CD4-positive, CD25-positive, alpha-beta regulatory T cell (primary cell): ENCODE results near the gene TBATA. TPM values are rescaled to one million over a fixed set of nuclear protein-coding genes. Genes with fewer than 3 reads are reported as not detected.

Experiments used
- ATAC-seq, 2 donors: fragments of 150-1000 bp; cut with Tn5 transposase; one replicate each; pipeline ENCODE4 v1.10.0; 2021; ENCODE audit warnings: low read depth in 2 of 2, moderate number of reproducible peaks in 2 of 2, moderate library complexity in 1 of 2
- DNase-seq, 3 donors: peaks; one replicate each; pipeline versions ENCODE4 v3.0.0 to v3.0.0-alpha.2; 2012 to 2022; ENCODE audit warnings: mixed read lengths in 1 of 3
- H3K27ac ChIP-seq: one replicate; pipeline ENCODE4 v1.7.0; 2013; ENCODE audit warnings: mild to moderate bottlenecking, low read length; ENCODE audit not compliant: insufficient read depth, poor library complexity, severe bottlenecking
- H3K27me3 ChIP-seq: one replicate; pipeline ENCODE4 v1.7.0; 2013; ENCODE audit warnings: low read length; ENCODE audit not compliant: control insufficient read depth, insufficient read depth
- H3K36me3 ChIP-seq: one replicate; pipeline ENCODE4 v1.7.0; 2013; ENCODE audit warnings: mild to moderate bottlenecking, low read length, moderate library complexity; ENCODE audit not compliant: control insufficient read depth, insufficient read depth
- H3K4me1 ChIP-seq: 2 replicates; pipeline ENCODE4 v1.7.0; 2013; ENCODE audit warnings: mild to moderate bottlenecking, low read length; ENCODE audit not compliant: insufficient read depth, control insufficient read depth, poor library complexity, severe bottlenecking
- H3K4me3 ChIP-seq: one replicate; pipeline ENCODE4 v1.7.0; 2013; ENCODE audit warnings: low read depth, mild to moderate bottlenecking, low read length, moderate library complexity
- H3K9me3 ChIP-seq, 2 experiments: 1 replicate in 1 of 2; 2 replicates in 1 of 2; pipeline ENCODE4 v1.7.0; 2013; ENCODE audit warnings: low read length in 2 of 2, mild to moderate bottlenecking in 1 of 2, moderate library complexity in 1 of 2; ENCODE audit not compliant: control insufficient read depth in 2 of 2
- H3K27ac Mint-ChIP-seq, 3 donors: one replicate each; pipeline ENCODE4 v1.8.0; 2020 to 2022; ENCODE audit warnings: mild to moderate bottlenecking in 3 of 3, mixed read lengths in 3 of 3, moderate library complexity in 2 of 3
- H3K27me3 Mint-ChIP-seq: one replicate; pipeline ENCODE4 v1.8.0; 2022; ENCODE audit warnings: mild to moderate bottlenecking, mixed read lengths
- H3K36me3 Mint-ChIP-seq: one replicate; pipeline ENCODE4 v1.8.0; 2020; ENCODE audit warnings: mixed read lengths
- H3K4me1 Mint-ChIP-seq, 4 donors: one replicate each; pipeline ENCODE4 v1.8.0; 2020 to 2022; ENCODE audit warnings: mixed read lengths in 4 of 4, mild to moderate bottlenecking in 1 of 4
- H3K4me3 Mint-ChIP-seq, 4 donors: one replicate each; pipeline ENCODE4 v1.8.0; 2020 to 2022; ENCODE audit warnings: mild to moderate bottlenecking in 4 of 4, mixed read lengths in 4 of 4, moderate library complexity in 3 of 4
- H3K9me3 Mint-ChIP-seq, 7 donors: one replicate each; pipeline ENCODE4 v1.8.0; 2020 to 2022; ENCODE audit warnings: mixed read lengths in 7 of 7, mild to moderate bottlenecking in 3 of 7, moderate library complexity in 2 of 7
- polyA plus RNA-seq, 4 donors: library from polyadenylated mRNA; unstranded; fragments of 300-500 nt; fragmentation: Illumina TruSeq; gene quantifications; one replicate each; pipeline ENCODE4 v1.2.3, GENCODE V29; 2021
- total RNA-seq: library from RNA; stranded (reverse); gene quantifications from one replicate; pipeline ENCODE4 v1.2.3, GENCODE V29; 2022

TBATA gene
- total and polyA plus RNA-seq, 5 donors from 2014 or later, result not detected

- Histone ChIP-seq H3K36me3 (no peaks in the 10 kb centered on the region), H3K4me3 (no peak overlapping the region), H3K27ac (no peak overlapping the region), H3K9me3 (no peaks in the 10 kb centered on the region), H3K4me1 (no peaks in the 10 kb centered on the region), H3K27me3 (no peaks in the 10 kb centered on the region)
- Mint-ChIP-seq H3K4me1 (peaks cover 0 to 6% (median 2%) of the 10 kb centered on the region in 4 donors), H3K27me3 (peaks cover 9% of the 10 kb centered on the region), H3K9me3 (peaks cover 0 to 5% (median 1%) of the 10 kb centered on the region in 7 donors), H3K4me3 (no peak overlapping the region), H3K27ac (no peak overlapping the region), H3K36me3 (no peaks in the 10 kb centered on the region)
- ATAC-seq (no peak), DNase-seq (no peak)
Measured at GRCh38 chr10:70761031-70761601, 24.1 kb downstream of the TBATA start.

GRCh38 chr10:70760271-70760787 lies 24.8 kb downstream of the TBATA start:
- no peak overlapping the region for H3K27ac Mint-ChIP-seq
- peaks cover 0 to 6% (median 2%) of the 10 kb centered on the region in 4 donors for H3K4me1 Mint-ChIP-seq
- no peaks in the 10 kb centered on the region for H3K36me3 Mint-ChIP-seq
- H3K4me3 Mint-ChIP-seq, result no peak overlapping the region
- H3K4me1 ChIP-seq, result no peaks in the 10 kb centered on the region
- ATAC-seq, result no peak
- H3K9me3 Mint-ChIP-seq, result peaks cover 0 to 4% (median 1%) of the 10 kb centered on the region in 7 donors
- H3K9me3 ChIP-seq, result no peaks in the 10 kb centered on the region
- H3K4me3 ChIP-seq, result no peak overlapping the region
- H3K27me3 ChIP-seq, result no peaks in the 10 kb centered on the region
- no peak overlapping the region for H3K27ac ChIP-seq
- no peak for DNase-seq
- H3K27me3 Mint-ChIP-seq, result peaks cover 10% of the 10 kb centered on the region
- H3K36me3 ChIP-seq, result no peaks in the 10 kb centered on the region

GRCh38 chr10:70759781-70760180 lies 25.4 kb downstream of the TBATA start:
- Histone ChIP-seq H3K4me3 (no peak overlapping the region), H3K9me3 (no peaks in the 10 kb centered on the region), H3K4me1 (no peaks in the 10 kb centered on the region), H3K27me3 (no peaks in the 10 kb centered on the region), H3K27ac (no peak overlapping the region), H3K36me3 (no peaks in the 10 kb centered on the region)
- DNase-seq (no peak), ATAC-seq (no peak)
- no peaks in the 10 kb centered on the region for H3K36me3 Mint-ChIP-seq
- no peak overlapping the region for H3K4me3 Mint-ChIP-seq
- no peak overlapping the region for H3K27ac Mint-ChIP-seq
- H3K27me3 Mint-ChIP-seq, result peaks cover 6% of the 10 kb centered on the region
- peaks cover 0 to 1% (median 0%) of the 10 kb centered on the region in 7 donors for H3K9me3 Mint-ChIP-seq
- H3K4me1 Mint-ChIP-seq, result peaks cover 0 to 6% (median 2%) of the 10 kb centered on the region in 4 donors

GRCh38 chr10:70758757-70759514 lies 26.2 kb downstream of the TBATA start:
- Histone ChIP-seq H3K27ac (no peak overlapping the region), H3K4me1 (no peaks in the 10 kb centered on the region), H3K4me3 (no peak overlapping the region), H3K27me3 (no peaks in the 10 kb centered on the region), H3K9me3 (no peaks in the 10 kb centered on the region), H3K36me3 (no peaks in the 10 kb centered on the region)
- Mint-ChIP-seq H3K36me3 (no peaks in the 10 kb centered on the region), H3K27me3 (peaks cover 6% of the 10 kb centered on the region), H3K27ac (no peak overlapping the region), H3K4me3 (no peak overlapping the region), H3K4me1 (peaks cover 0 to 6% (median 2%) of the 10 kb centered on the region in 4 donors), H3K9me3 (peaks cover 0 to 1% (median 0%) of the 10 kb centered on the region in 7 donors)
- ATAC-seq (peak in 1 of 2 donors; percentile 47), DNase-seq (peak; percentile 33 to 70 (median 43))

- H3K4me1 Mint-ChIP-seq, result peaks cover 0 to 6% (median 2%) of the 10 kb centered on the region in 4 donors
- no peaks in the 10 kb centered on the region for H3K36me3 Mint-ChIP-seq
- no peak overlapping the region for H3K4me3 ChIP-seq
- H3K9me3 Mint-ChIP-seq, result no peaks in the 10 kb centered on the region
- ATAC-seq (no peak), DNase-seq (no peak)
- H3K27ac Mint-ChIP-seq, result no peak overlapping the region
- no peak overlapping the region for H3K4me3 Mint-ChIP-seq
- H3K27ac ChIP-seq, result no peak overlapping the region
- no peaks in the 10 kb centered on the region for H3K4me1 ChIP-seq
- no peaks in the 10 kb centered on the region for H3K27me3 ChIP-seq
- H3K36me3 ChIP-seq, result no peaks in the 10 kb centered on the region
- H3K27me3 Mint-ChIP-seq, result peaks cover 6% of the 10 kb centered on the region
- no peaks in the 10 kb centered on the region for H3K9me3 ChIP-seq
Measured at GRCh38 chr10:70757856-70758255, 27.3 kb downstream of the TBATA start.

GRCh38 chr10:70756700-70757360 lies 28.3 kb downstream of the TBATA start:
- Histone ChIP-seq H3K27me3 (no peaks in the 10 kb centered on the region), H3K4me1 (no peaks in the 10 kb centered on the region), H3K9me3 (no peaks in the 10 kb centered on the region), H3K4me3 (no peak overlapping the region), H3K36me3 (no peaks in the 10 kb centered on the region), H3K27ac (no peak overlapping the region)
- H3K36me3 Mint-ChIP-seq, result no peaks in the 10 kb centered on the region
- no peak overlapping the region for H3K27ac Mint-ChIP-seq
- peaks cover 0 to 6% (median 2%) of the 10 kb centered on the region in 4 donors for H3K4me1 Mint-ChIP-seq
- ATAC-seq (no peak), DNase-seq (no peak)
- H3K27me3 Mint-ChIP-seq, result peaks cover 6% of the 10 kb centered on the region
- H3K4me3 Mint-ChIP-seq, result no peak overlapping the region
- H3K9me3 Mint-ChIP-seq, result no peaks in the 10 kb centered on the region

GRCh38 chr10:70753841-70754621 lies 31.1 kb downstream of the TBATA start:
- no peak overlapping the region for H3K4me3 ChIP-seq
- no peaks in the 10 kb centered on the region for H3K27me3 ChIP-seq
- Mint-ChIP-seq H3K4me3 (no peak overlapping the region), H3K4me1 (peaks cover 0 to 3% (median 1%) of the 10 kb centered on the region in 4 donors), H3K27me3 (peaks cover 6% of the 10 kb centered on the region), H3K27ac (no peak overlapping the region), H3K36me3 (no peaks in the 10 kb centered on the region), H3K9me3 (no peaks in the 10 kb centered on the region)
- H3K36me3 ChIP-seq, result no peaks in the 10 kb centered on the region
- no peaks in the 10 kb centered on the region for H3K9me3 ChIP-seq
- DNase-seq (no peak), ATAC-seq (no peak)
- no peak overlapping the region for H3K27ac ChIP-seq
- no peaks in the 10 kb centered on the region for H3K4me1 ChIP-seq
